A673 (cell line): Measurements from ENCODE around the gene HEBP2. TPM values are rescaled to one million over a fixed set of nuclear protein-coding genes. Genes with fewer than 3 reads are reported as not detected.

Source experiments
- BruUV-seq: library from RNA; stranded (reverse); fragments of 400-500 nt; replicated peaks from 2 replicates; lab custom pipeline; 2021; lab: Mats Ljungman, UMichigan
- CTCF ChIA-PET: fragments of 300-600 bp; sonication (Branson Sonifier 250); formaldehyde crosslinking; loops from one replicate; lab custom pipeline; 2022; ENCODE audit warnings: antibody characterized with exemption; lab: Charles Lee
- POLR2A ChIA-PET: fragments of 300-600 bp; sonication (Branson Sonifier 250); formaldehyde crosslinking; loops from one replicate; lab custom pipeline; 2022; ENCODE audit warnings: antibody characterized with exemption; ENCODE audit not compliant: low non-redundant PET; lab: Charles Lee
- DNase-seq: peaks from one replicate; pipeline ENCODE4 v3.0.0-alpha.2; 2015; ENCODE audit warnings: low spot score
- H3K27ac ChIP-seq: fragments of 200-600 bp; sonication (generic); 2 replicates; pipeline ENCODE4 v1.5.1; 2016; ENCODE audit warnings: mixed run types, low read depth, mild to moderate bottlenecking, mixed read lengths, antibody characterized with exemption, low read length; ENCODE audit not compliant: poor library complexity, severe bottlenecking
- H3K27me3 ChIP-seq: fragments of 200-600 bp; sonication (generic); replicated peaks from 2 replicates; pipeline ENCODE4 v1.6.1; 2017; ENCODE audit warnings: mixed run types, low read depth, mild to moderate bottlenecking, mixed read lengths, antibody characterized with exemption, low read length; ENCODE audit not compliant: insufficient read depth, poor library complexity
- H3K36me3 ChIP-seq: fragments of 200-600 bp; sonication (generic); 2 replicates; pipeline ENCODE4 v1.6.1; 2016; ENCODE audit warnings: mixed run types, mild to moderate bottlenecking, mixed read lengths, antibody characterized with exemption, low read length; ENCODE audit not compliant: insufficient read depth, poor library complexity, severe bottlenecking
- H3K4me1 ChIP-seq: fragments of 200-600 bp; sonication (generic); 2 replicates; pipeline ENCODE4 v1.6.1; 2017; ENCODE audit warnings: mixed run types, mild to moderate bottlenecking, mixed read lengths, antibody characterized with exemption, low read length; ENCODE audit not compliant: insufficient read depth, poor library complexity, severe bottlenecking
- H3K4me3 ChIP-seq: fragments of 200-600 bp; sonication (generic); 2 replicates; pipeline ENCODE4 v1.5.1; 2016; ENCODE audit warnings: low read depth, mixed run types, mild to moderate bottlenecking, mixed read lengths, low read length; ENCODE audit not compliant: poor library complexity, severe bottlenecking
- H3K9me3 ChIP-seq: fragments of 200-600 bp; sonication (generic); 2 replicates; pipeline ENCODE4 v1.6.1; 2016; ENCODE audit warnings: mixed run types, low read depth, mild to moderate bottlenecking, mixed read lengths, antibody characterized with exemption, low read length; ENCODE audit not compliant: poor library complexity, severe bottlenecking
- CTCF ChIP-seq: fragments of 300-800, 200-600 bp; sonication (generic); conservative IDR thresholded peaks from 2 replicates; pipeline ENCODE4 v1.5.1; 2017; ENCODE audit warnings: low read depth, mild to moderate bottlenecking, antibody characterized with exemption, low read length, moderate library complexity, mixed read lengths
- EZH2 ChIP-seq: fragments of 200-600 bp; sonication (generic); IDR thresholded peaks from 2 replicates; pipeline ENCODE4 v1.6.1; 2017; ENCODE audit warnings: borderline replicate concordance, low read depth, mild to moderate bottlenecking, mixed read lengths, antibody characterized with exemption, low read length; ENCODE audit not compliant: poor library complexity, severe bottlenecking
- intact Hi-C: fragments of 100-400 bp; cut with micrococcal nuclease; formaldehyde crosslinking; loops from one replicate; pipeline ENCODE4 v1.10.0; 2022; ENCODE audit not compliant: unreplicated experiment
- total RNA-seq: library from RNA; stranded (reverse); gene quantifications from 2 replicates; pipeline ENCODE4 v1.2.3, GENCODE V29; 2021

The HEBP2 gene
- total RNA-seq, 1 experiment from 2014 or later = 8.7 TPM

- no TSS peak for BruUV-seq
- no peaks in the 10 kb centered on the region for H3K27me3 ChIP-seq
- DNase-seq = no peak
- H3K4me3 ChIP-seq = no peak overlapping the region
- no peaks in the 10 kb centered on the region for H3K36me3 ChIP-seq
- ChIA-PET CTCF (no interaction called here), POLR2A (interaction anchor here (0.6 kb wide), 2 partner anchors 27 to 178 kb away, joined by 3 read pairs; no protein-coding TSS in a partner anchor)
- intact Hi-C loops = no loop called here
- no peak overlapping the region for H3K27ac ChIP-seq
- TF ChIP-seq CTCF = no peak
- TF ChIP-seq EZH2 = no peak
- no peaks in the 10 kb centered on the region for H3K9me3 ChIP-seq
- no peaks in the 10 kb centered on the region for H3K4me1 ChIP-seq
Measured at GRCh38 chr6:138389551-138389950, 14.5 kb upstream of the HEBP2 start.

- no peak for TF ChIP-seq EZH2
- TF ChIP-seq CTCF = no peak
- Histone ChIP-seq H3K4me3 (no peak overlapping the region), H3K27me3 (no peaks in the 10 kb centered on the region), H3K4me1 (no peaks in the 10 kb centered on the region), H3K27ac (no peak overlapping the region), H3K9me3 (no peaks in the 10 kb centered on the region), H3K36me3 (no peaks in the 10 kb centered on the region)
- intact Hi-C loops = no loop called here
- POLR2A ChIA-PET = no interaction called here
- CTCF ChIA-PET = interaction anchor here (0.8 to 0.9 kb wide), 2 partner anchors 22 to 278 kb away, joined by 3 read pairs; no protein-coding TSS in a partner anchor
- no peak for DNase-seq
- no TSS peak for BruUV-seq
Measured at GRCh38 chr6:138393871-138394783, 9.9 kb upstream of the HEBP2 start.

- no peak for TF ChIP-seq EZH2
- TF ChIP-seq CTCF = no peak
- no peaks in the 10 kb centered on the region for H3K9me3 ChIP-seq
- H3K36me3 ChIP-seq = no peaks in the 10 kb centered on the region
- no peaks in the 10 kb centered on the region for H3K4me1 ChIP-seq
- DNase-seq = no peak
- CTCF ChIA-PET = no interaction called here
- no peak overlapping the region for H3K4me3 ChIP-seq
- POLR2A ChIA-PET = no interaction called here
- H3K27ac ChIP-seq = no peak overlapping the region
- intact Hi-C loops = no loop called here
- no peaks in the 10 kb centered on the region for H3K27me3 ChIP-seq
- BruUV-seq = no TSS peak
Measured at GRCh38 chr6:138396709-138397108, 7.3 kb upstream of the HEBP2 start.
